HepG2 (cell line): ENCODE measurements around the gene TRMT1. TPM values are rescaled to one million over a fixed set of nuclear protein-coding genes. Genes with fewer than 3 reads are reported as not detected.
A peak's percentile ranks its signal among the peaks of the same experiment; 100 is the strongest.

Source experiments
- ASH2L ChIP-seq: fragments of 300-600, 200-600 bp; sonication (generic); IDR thresholded peaks from 2 replicates; pipeline ENCODE4 v1.7.0; 2017; ENCODE audit warnings: low read depth, mild to moderate bottlenecking, moderate library complexity, mixed read lengths, low read length; ENCODE audit not compliant: insufficient read length
- CBX2 ChIP-seq, 2 experiments: fragments of 200-600 bp in 1 of 2; sonication (generic); formaldehyde crosslinking in 1 of 2; IDR thresholded peaks; 2 replicates each; pipeline versions ENCODE4 v1.7.0 to v1.8.1; 2018 to 2022; ENCODE audit warnings: low read depth in 2 of 2, low read length in 1 of 2, mild to moderate bottlenecking in 1 of 2, missing genetic modification reagents in 1 of 2
- CBX5 ChIP-seq: sonication (generic); formaldehyde crosslinking; IDR thresholded peaks from 2 replicates; pipeline ENCODE4 v1.4.0; 2020; ENCODE audit warnings: missing genetic modification reagents, borderline replicate concordance
- DDIT3 ChIP-seq: sonication (generic); formaldehyde crosslinking; IDR thresholded peaks from 2 replicates; pipeline ENCODE4 v1.4.0; 2020; ENCODE audit warnings: mild to moderate bottlenecking, missing genetic modification reagents
- FOXP4 ChIP-seq: sonication (generic); formaldehyde crosslinking; IDR thresholded peaks from 2 replicates; pipeline ENCODE4 v1.4.0; 2020; ENCODE audit warnings: missing genetic modification reagents
- GPBP1L1 ChIP-seq: sonication (generic); formaldehyde crosslinking; IDR thresholded peaks from 2 replicates; pipeline ENCODE4 v1.5.0; 2020; ENCODE audit warnings: mild to moderate bottlenecking, missing genetic modification reagents
- HNRNPK ChIP-seq: fragments of 200-400 bp; formaldehyde crosslinking; IDR thresholded peaks from 2 replicates; pipeline ENCODE4 v1.6.1; 2018; ENCODE audit warnings: low read length, low read depth, moderate library complexity, mild to moderate bottlenecking; ENCODE audit not compliant: poor library complexity, severe bottlenecking
- IRF9 ChIP-seq: sonication (generic); formaldehyde crosslinking; IDR thresholded peaks from 2 replicates; pipeline ENCODE4 v1.8.0; 2022; ENCODE audit warnings: missing genetic modification reagents, mild to moderate bottlenecking, borderline replicate concordance
- MLXIP ChIP-seq: sonication (generic); formaldehyde crosslinking; IDR thresholded peaks from 2 replicates; pipeline ENCODE4 v1.9.0; 2021; ENCODE audit warnings: missing genetic modification reagents, borderline replicate concordance
- NBN ChIP-seq: fragments of 450-650 bp; conservative IDR thresholded peaks from 2 replicates; pipeline ENCODE4 v1.6.1; 2017
- ONECUT2 ChIP-seq: sonication (generic); formaldehyde crosslinking; IDR thresholded peaks from 2 replicates; pipeline ENCODE4 v1.4.0; 2020; ENCODE audit warnings: missing genetic modification reagents
- SRSF1 ChIP-seq: fragments of 200-400 bp; formaldehyde crosslinking; optimal IDR thresholded peaks from 2 replicates; pipeline ENCODE3; 2017; ENCODE audit warnings: mild to moderate bottlenecking, low read depth, low read length, moderate library complexity
- YEATS4 ChIP-seq: sonication (generic); formaldehyde crosslinking; IDR thresholded peaks from 2 replicates; pipeline ENCODE4 v1.4.0; 2020; ENCODE audit warnings: missing genetic modification reagents, borderline replicate concordance
- ZMAT3 ChIP-seq: sonication (generic); formaldehyde crosslinking; conservative IDR thresholded peaks from 2 replicates; pipeline ENCODE4 v1.7.0; 2021; ENCODE audit warnings: missing genetic modification reagents
- ZNF24 ChIP-seq: fragments of 450-650 bp; IDR thresholded peaks from 2 replicates; pipeline ENCODE4 v1.6.1; 2017; ENCODE audit warnings: antibody characterized with exemption, mild to moderate bottlenecking
- ZNF382 ChIP-seq: sonication (generic); formaldehyde crosslinking; IDR thresholded peaks from 2 replicates; pipeline ENCODE4 v1.5.0; 2020; ENCODE audit warnings: missing genetic modification reagents, mild to moderate bottlenecking, borderline replicate concordance
- ZNF615 ChIP-seq: sonication (generic); formaldehyde crosslinking; IDR thresholded peaks from 2 replicates; pipeline ENCODE4 v1.5.0; 2020; ENCODE audit warnings: mild to moderate bottlenecking, missing genetic modification reagents, borderline replicate concordance
- ZNF678 ChIP-seq: sonication (generic); formaldehyde crosslinking; IDR thresholded peaks from 2 replicates; pipeline ENCODE4 v1.4.0; 2020; ENCODE audit warnings: mild to moderate bottlenecking, missing genetic modification reagents
- ZNF746 ChIP-seq: sonication (generic); formaldehyde crosslinking; IDR thresholded peaks from 2 replicates; pipeline ENCODE4 v1.8.0; 2022; ENCODE audit warnings: mild to moderate bottlenecking, missing genetic modification reagents
- polyA plus RNA-seq, 8 experiments: library from polyadenylated mRNA; depleted of rRNA in 3 of 8; stranded (reverse) in 7 of 8; unstranded in 1 of 8; fragments of >200 nt; fragmentation: Illumina TruSeq in 4 of 8; extraction: Trizol in 4 of 8; gene quantifications; 2 replicates each; pipeline versions ENCODE4 v1.2.1 to v1.2.3, GENCODE V29; 2011 to 2016; ENCODE audit warnings: low read depth in 4 of 8, missing spikeins in 1 of 8, mixed read lengths in 1 of 8; ENCODE audit not compliant: insufficient read depth in 1 of 8
- total RNA-seq, 5 experiments: library from RNA; depleted of rRNA; stranded (reverse); fragments of >200 nt; fragmentation: Illumina TruSeq; extraction: Trizol; gene quantifications; 2 replicates each; pipeline ENCODE4 v1.2.3, GENCODE V29; 2016; ENCODE audit warnings: low read depth in 1 of 5

Gene TRMT1
- total and polyA plus RNA-seq, 2 of the 13 experiments (the other 11 are each of a cell fraction or from before 2014, with no cell fraction given), result 35.5 to 44.1 TPM

- TF ChIP-seq MLXIP (CRISPR knock-in tag) (no peak), ZMAT3 (CRISPR knock-in tag) (peak; percentile 65; the same call in 1 of the 2 replicates), CBX2 (IDR thresholded peaks at IDR 0.05; ENCODE audit: low read depth, low read length) (no peak), CBX2 (CRISPR knock-in tag; IDR thresholded peaks at IDR 0.05; ENCODE audit: low read depth) (no peak), CBX5 (CRISPR knock-in tag) (peak; percentile 70; the same call in 1 of the 2 replicates), HNRNPK (no peak), ZNF24 (0 out of 2 replicates have a peak, but pooled peaks have one; percentile 30), GPBP1L1 (CRISPR knock-in tag) (no peak), FOXP4 (peak; percentile 85), ASH2L (peak; percentile 64), ONECUT2 (CRISPR knock-in tag) (no peak), ZNF746 (no peak), YEATS4 (CRISPR knock-in tag) (peak; percentile 37; the same call in 1 of the 2 replicates), DDIT3 (no peak), ZNF678 (no peak), ZNF382 (no peak), SRSF1 (peak; percentile 53), ZNF615 (no peak), IRF9 (CRISPR knock-in tag) (peak; percentile 54; the same call in 1 of the 2 replicates), NBN (no peak)
Observed at GRCh38 chr19:13164343-13165161, 48.0 kb upstream of the TRMT1 start (continued).
